ENCODE data around the gene HOXC12. TPM values are rescaled to one million over a fixed set of nuclear protein-coding genes. Genes with fewer than 3 reads are reported as not detected.

Gene HOXC12
- total RNA-seq, 1 donor = not detected

GRCh38 chr12:53928054-53928835 lies 26.5 kb upstream of the HOXC12 start:
- no peak for DNase-seq (ENCODE audit: low read depth)
- TF ChIP-seq CTCF (IDR thresholded peaks at IDR 0.05; ENCODE audit: insufficient read depth, low read length) = no peak
- no peak overlapping the region for H3K4me3 ChIP-seq (ENCODE audit: low read depth, low read length)

- H3K4me3 ChIP-seq (ENCODE audit: low read depth, low read length) = no peak overlapping the region
- TF ChIP-seq CTCF (IDR thresholded peaks at IDR 0.05; ENCODE audit: insufficient read depth, low read length) = no peak
- DNase-seq (ENCODE audit: low read depth) = no peak
These were observed 25.2 kb upstream of the HOXC12 start for GRCh38 chr12:53929527-53929926.

DNA sequence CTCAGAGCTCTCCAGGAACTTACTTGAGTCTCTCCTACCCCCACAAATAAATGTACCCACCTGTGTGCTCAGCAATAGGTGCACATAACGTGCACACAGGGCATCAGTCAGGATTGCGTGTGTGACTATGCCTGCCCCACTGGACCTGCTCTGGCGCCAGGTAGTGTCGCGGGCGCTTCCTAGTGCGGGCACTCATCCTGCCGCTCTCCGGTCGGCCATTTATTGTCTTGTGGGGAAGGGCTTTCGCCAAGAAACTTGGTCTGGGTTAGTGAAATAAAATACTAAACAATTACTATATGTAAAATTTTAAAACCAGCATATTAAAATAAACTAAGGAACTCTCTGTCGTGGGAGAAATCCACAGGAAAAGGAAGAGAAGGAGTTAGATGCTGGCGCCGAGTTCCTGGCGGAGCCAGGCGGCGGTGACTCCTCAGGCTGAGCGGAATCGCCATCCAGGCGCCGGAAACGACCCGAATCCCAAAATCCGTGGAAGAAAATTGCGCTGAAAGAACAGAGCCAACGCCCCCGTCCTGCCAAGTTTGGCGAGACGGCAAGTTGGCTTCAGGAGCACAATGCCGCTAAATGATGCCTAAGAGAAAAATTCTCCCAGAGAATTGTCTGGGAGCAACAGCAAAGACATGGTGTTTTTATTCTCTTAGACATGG lies 24.0 kb upstream of the HOXC12 start:
- no peak for TF ChIP-seq CTCF (IDR thresholded peaks at IDR 0.05; ENCODE audit: insufficient read depth, low read length)
- H3K4me3 ChIP-seq (ENCODE audit: low read depth, low read length) = no peak overlapping the region
- DNase-seq (ENCODE audit: low read depth) = no peak

DNA sequence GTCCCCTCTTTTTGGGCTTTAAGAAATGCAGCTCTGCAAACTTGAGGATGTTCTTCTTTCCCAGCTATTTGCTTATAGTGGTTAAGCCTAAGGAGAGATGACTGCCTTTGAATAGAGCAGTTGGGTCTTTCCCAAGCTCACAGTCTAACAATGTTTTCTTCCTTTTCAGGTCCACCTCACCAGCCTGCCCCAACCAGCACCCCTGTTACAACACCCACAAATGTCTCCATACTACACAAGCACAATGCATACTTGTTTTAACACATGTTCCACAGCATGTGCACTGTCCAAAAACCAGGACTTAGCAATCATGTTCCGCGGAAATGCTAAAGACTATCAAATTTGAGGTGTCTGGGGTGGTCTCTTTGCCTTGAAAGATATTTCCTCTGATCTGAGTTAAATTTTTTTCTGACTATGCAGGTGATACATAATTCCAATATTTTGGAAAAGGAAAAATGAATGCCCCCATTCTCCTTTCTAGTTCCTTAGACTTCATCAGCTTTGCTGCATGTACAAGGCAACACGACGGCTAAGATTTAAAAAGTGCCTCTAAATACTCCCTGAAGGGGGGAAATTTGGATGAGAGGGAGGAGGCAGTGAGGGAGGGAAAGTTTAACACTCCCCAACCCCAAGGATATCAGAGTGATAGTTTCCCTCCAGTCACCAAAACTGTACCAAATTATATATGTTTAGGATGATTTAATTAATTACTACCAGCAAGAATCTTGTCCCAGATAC lies 22.7 kb upstream of the HOXC12 start:
- no peak for TF ChIP-seq CTCF (IDR thresholded peaks at IDR 0.05; ENCODE audit: insufficient read depth, low read length)
- H3K4me3 ChIP-seq (ENCODE audit: low read depth, low read length) = no peak overlapping the region

DNA sequence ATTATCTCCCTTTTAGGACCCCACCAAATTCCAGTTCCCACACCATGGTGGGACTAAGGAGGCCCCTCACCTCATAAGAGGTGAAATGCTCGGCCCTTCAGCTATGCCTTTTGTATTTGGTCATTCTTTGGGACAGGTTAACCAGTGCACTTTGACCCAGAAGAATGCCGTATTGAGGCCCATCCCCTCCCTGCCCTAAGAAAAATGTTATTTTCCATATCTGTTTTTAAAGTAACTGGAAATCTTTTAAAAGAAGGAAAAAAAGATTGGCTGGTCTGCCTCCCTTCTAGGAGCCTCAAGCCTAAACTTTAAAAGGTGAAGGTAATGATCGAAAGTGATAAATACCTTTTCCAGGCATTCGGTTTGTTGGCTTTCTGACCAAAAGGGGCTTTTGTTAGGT lies 21.8 kb upstream of the HOXC12 start:
- DNase-seq (ENCODE audit: low read depth) = no peak
- TF ChIP-seq CTCF (IDR thresholded peaks at IDR 0.05; ENCODE audit: insufficient read depth, low read length) = no peak
- no peak overlapping the region for H3K4me3 ChIP-seq (ENCODE audit: low read depth, low read length)

More for the DNA sequence above, 22.7 kb upstream of the HOXC12 start:
- no peak for DNase-seq (ENCODE audit: low read depth)

DNA sequence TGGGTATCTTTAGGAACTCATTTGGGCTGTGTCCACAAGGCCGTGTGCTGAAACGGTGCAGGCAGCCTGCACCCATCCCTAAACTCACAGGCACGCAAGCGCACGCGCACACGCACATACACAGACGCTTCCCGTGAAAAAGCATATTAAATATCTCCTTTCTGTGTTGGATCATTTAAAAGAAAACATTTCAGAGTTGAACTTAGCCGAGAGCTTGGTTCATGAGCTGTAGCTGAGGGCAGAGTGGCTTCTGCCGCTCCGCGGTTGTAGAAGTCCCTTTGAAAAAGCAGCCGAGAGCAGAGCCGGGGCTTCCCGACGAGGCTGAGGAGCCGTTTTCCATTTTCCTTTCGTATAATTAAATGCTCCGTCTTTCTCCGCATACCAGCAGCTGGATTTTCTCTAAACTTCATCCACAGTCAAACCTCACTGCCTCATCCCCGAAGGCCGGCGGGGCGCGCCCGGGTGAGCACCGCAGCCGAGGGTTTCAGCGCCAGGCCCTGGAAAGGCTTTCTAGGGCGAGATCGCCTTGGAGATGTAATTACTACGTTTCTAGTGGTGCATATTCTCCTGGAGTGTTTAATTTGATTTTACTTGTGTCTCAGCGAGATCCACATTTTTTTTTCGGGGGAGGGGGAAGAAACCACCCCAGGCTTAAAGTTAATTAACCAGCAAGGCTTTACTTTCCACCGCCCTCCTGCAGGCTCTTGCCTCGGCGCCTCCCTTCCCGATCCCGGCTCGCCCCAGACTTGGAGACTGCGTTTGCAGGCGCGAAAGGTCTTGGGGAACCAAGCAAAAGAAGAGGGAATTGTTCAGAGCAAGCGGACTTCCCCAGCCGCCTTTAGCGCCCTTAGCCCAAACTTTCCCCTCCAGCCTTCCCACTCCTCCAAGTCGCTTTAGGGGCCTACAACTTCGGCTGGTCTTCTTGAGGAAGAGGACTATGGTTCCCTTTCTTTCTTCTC lies 19.0 kb upstream of the HOXC12 start:
- no peak for TF ChIP-seq CTCF (IDR thresholded peaks at IDR 0.05; ENCODE audit: insufficient read depth, low read length)
- DNase-seq (ENCODE audit: low read depth) = peak; percentile 8
- no peak overlapping the region for H3K4me3 ChIP-seq (ENCODE audit: low read depth, low read length)
